ENCODE measurements around the gene EVC2.
"Not testable (repeated sequence)": the region's sequence is repeated elsewhere in the genome, so short reads cannot be mapped to it uniquely, and the experiment has no call there.

The EVC2 gene

GRCh38 chr4:5738061-5738460 is 29.7 kb upstream of the EVC2 start:
- no peak for DNase-seq

- DNase-seq = no peak
Measured at GRCh38 chr4:5735463-5735862, 27.1 kb upstream of the EVC2 start.

GRCh38 chr4:5734853-5735252 is 26.5 kb upstream of the EVC2 start:
- DNase-seq = no peak

- no peak for DNase-seq
Measured at GRCh38 chr4:5732158-5732557, 23.8 kb upstream of the EVC2 start.

GRCh38 chr4:5730993-5731990 is 22.9 kb upstream of the EVC2 start:
- no peak for DNase-seq

- DNase-seq = no peak
Measured at GRCh38 chr4:5730436-5730835, 22.1 kb upstream of the EVC2 start.

- not testable (repeated sequence) for DNase-seq
Measured at GRCh38 chr4:5728412-5728811, 20.1 kb upstream of the EVC2 start.

GRCh38 chr4:5724377-5724776 is 16.0 kb upstream of the EVC2 start:
- DNase-seq = no peak

- DNase-seq = no peak
Measured at GRCh38 chr4:5722328-5722727, 14.0 kb upstream of the EVC2 start.

GRCh38 chr4:5721923-5722322 is 13.6 kb upstream of the EVC2 start:
- no peak for DNase-seq

- DNase-seq = no peak
Measured at GRCh38 chr4:5720980-5721379, 12.6 kb upstream of the EVC2 start.

GRCh38 chr4:5720157-5720850 is 11.9 kb upstream of the EVC2 start:
- no peak for DNase-seq

GRCh38 chr4:5719350-5720055 is 11.1 kb upstream of the EVC2 start:
- DNase-seq = no peak

GRCh38 chr4:5718411-5718810 is 10.1 kb upstream of the EVC2 start:
- no peak for DNase-seq

- DNase-seq = no peak
Measured at GRCh38 chr4:5717449-5718158, 9.2 kb upstream of the EVC2 start.

GRCh38 chr4:5716391-5716790 is 8.0 kb upstream of the EVC2 start:
- no peak for DNase-seq

- DNase-seq = no peak
Measured at GRCh38 chr4:5715357-5715756, 7.0 kb upstream of the EVC2 start.

GRCh38 chr4:5713861-5714260 is 5.5 kb upstream of the EVC2 start:
- DNase-seq = no peak

- peak; percentile 5 for DNase-seq
Measured at GRCh38 chr4:5712931-5713330, 4.6 kb upstream of the EVC2 start.

GRCh38 chr4:5712517-5712916 is 4.2 kb upstream of the EVC2 start:
- peak; percentile 53 for DNase-seq

- no peak for DNase-seq
Measured at GRCh38 chr4:5711479-5712184, 3.3 kb upstream of the EVC2 start.

- DNase-seq = peak; percentile 50
Measured at GRCh38 chr4:5710961-5711478, 2.7 kb upstream of the EVC2 start, which contains the start of gene EVC. Gene EVC, plus strand, starts transcription at chr4:5711201. Its CDS starts 180 bp downstream, at chr4:5711381.

Measured in activated CD4-positive, alpha-beta T cell treated with anti-CD3 and anti-CD28 coated beads, Interleukin-2, Interleukin-6, amounts not matched to agents 100 ng/mL and 50 ng/mL, durations not matched to agents 16 hours and 8 hours (primary cell).